CD4-positive, alpha-beta T cell (primary cell): ENCODE data around the gene SIRPB1. TPM values are rescaled to one million over a fixed set of nuclear protein-coding genes. Genes with fewer than 3 reads are reported as not detected.
"Not testable (repeated sequence)": the region's sequence is repeated elsewhere in the genome, so short reads cannot be mapped to it uniquely, and the experiment has no call there.

ENCODE experiments used
- ATAC-seq: fragments of 200-7000 bp; cut with Tn5 transposase; one replicate; pipeline ENCODE4 v1.10.0; 2022; ENCODE audit warnings: mild to moderate bottlenecking; ENCODE audit not compliant: poor library complexity
- CTCF ChIA-PET: fragments of 350-600 bp; sonication (Branson Sonifier 250); formaldehyde crosslinking; loops from one replicate; lab custom pipeline; 2021; ENCODE audit warnings: antibody characterized with exemption, inconsistent platforms; lab: Charles Lee
- POLR2A ChIA-PET: fragments of 350-600 bp; sonication (Branson Sonifier 250); formaldehyde crosslinking; loops from one replicate; lab custom pipeline; 2021; ENCODE audit warnings: antibody characterized with exemption, inconsistent platforms; lab: Charles Lee
- DNase-seq, 14 experiments: peaks; one replicate each; pipeline ENCODE4 v3.0.0-alpha.2; 2013 to 2020; ENCODE audit warnings: mixed read lengths in 2 of 14
- H3K27ac ChIP-seq, 2 donors: one replicate each; pipeline versions ENCODE4 v1.5.1 to v1.7.0; 2013; ENCODE audit warnings: low read length in 2 of 2, low read depth in 1 of 2, mild to moderate bottlenecking in 1 of 2
- H3K27me3 ChIP-seq, 2 experiments: 1 replicate in 1 of 2; 2 replicates in 1 of 2; pipeline versions ENCODE4 v1.6.1 to v1.7.0; 2013; ENCODE audit warnings: low read length in 2 of 2, control low read depth in 1 of 2, mild to moderate bottlenecking in 1 of 2, moderate library complexity in 1 of 2; ENCODE audit not compliant: insufficient read depth in 2 of 2, control insufficient read depth in 1 of 2
- H3K36me3 ChIP-seq: one replicate; pipeline ENCODE4 v1.6.1; 2013; ENCODE audit warnings: low read length, control low read depth; ENCODE audit not compliant: insufficient read depth
- H3K4me1 ChIP-seq: one replicate; pipeline ENCODE4 v1.6.1; 2013; ENCODE audit warnings: low read length, control low read depth; ENCODE audit not compliant: insufficient read depth
- H3K4me3 ChIP-seq: one replicate; pipeline ENCODE4 v1.5.1; 2013; ENCODE audit warnings: mild to moderate bottlenecking, low read length, moderate library complexity
- H3K9me3 ChIP-seq, 2 experiments: 1 replicate in 1 of 2; 2 replicates in 1 of 2; pipeline versions ENCODE4 v1.6.1 to v1.7.0; 2013; ENCODE audit warnings: low read length in 2 of 2, mild to moderate bottlenecking in 2 of 2, control low read depth in 1 of 2, moderate library complexity in 1 of 2; ENCODE audit not compliant: control insufficient read depth in 1 of 2, insufficient read depth in 1 of 2
- H3K27ac Mint-ChIP-seq: one replicate; pipeline ENCODE4 v1.8.0; 2020; ENCODE audit warnings: mixed read lengths
- H3K27me3 Mint-ChIP-seq: one replicate; pipeline ENCODE4 v1.8.0; 2021; ENCODE audit warnings: mixed read lengths
- H3K36me3 Mint-ChIP-seq: one replicate; pipeline ENCODE4 v1.8.0; 2021; ENCODE audit warnings: low read depth, mixed read lengths
- H3K4me1 Mint-ChIP-seq: one replicate; pipeline ENCODE4 v1.8.0; 2021; ENCODE audit warnings: low read depth, mixed read lengths
- H3K4me3 Mint-ChIP-seq: one replicate; pipeline ENCODE4 v1.8.0; 2020; ENCODE audit warnings: mild to moderate bottlenecking, mixed read lengths
- H3K9me3 Mint-ChIP-seq: one replicate; pipeline ENCODE4 v1.8.0; 2020; ENCODE audit warnings: mixed read lengths
- intact Hi-C, 2 experiments: fragments of 100-400 bp; cut with DNase I in 1 of 2; cut with micrococcal nuclease in 1 of 2; formaldehyde crosslinking; loops; one replicate each; pipeline versions ENCODE4 v1.15.1 to v1.9.0; 2023 to 2025; cut with DNase I, micrococcal nuclease
- total RNA-seq, 174 experiments: library from RNA in 2 of 174; stranded (reverse) in 2 of 174; gene quantifications; one replicate each; pipeline ENCODE4 v1.2.3 and lab custom pipeline; 2021 to 2026
- TF ChIP-seq, protein P1 (sequence below): fragments of 200-600 bp; IDR thresholded peaks from one replicate; pipeline ENCODE4 v1.8.0; 2022; ENCODE audit warnings: antibody characterized with exemption, mild to moderate bottlenecking

The SIRPB1 gene
- total RNA-seq, 2 experiments from 2014 or later: 7.8 to 8.6 TPM

DNA sequence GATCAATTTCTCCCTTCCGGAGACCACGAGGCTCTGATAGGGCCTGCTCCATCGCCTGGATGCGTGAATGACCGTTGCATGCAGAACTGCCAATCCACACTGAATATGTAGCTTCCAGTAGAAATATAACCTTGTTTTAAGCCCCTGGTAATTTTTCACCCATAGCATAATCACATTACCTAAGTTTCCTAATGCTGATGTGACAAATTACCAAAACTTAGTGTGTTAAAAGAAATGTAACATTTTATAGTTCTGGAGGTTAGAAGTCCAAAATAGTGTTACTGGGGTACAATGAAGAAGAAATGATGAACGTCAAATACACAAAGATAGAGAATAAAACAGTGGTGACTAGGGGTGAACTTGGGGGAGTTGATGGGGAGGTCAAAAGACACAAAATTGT lies 40.3 kb downstream of the SIRPB1 start:
- CTCF ChIA-PET: no interaction called here
- TF ChIP-seq, protein P1, sequence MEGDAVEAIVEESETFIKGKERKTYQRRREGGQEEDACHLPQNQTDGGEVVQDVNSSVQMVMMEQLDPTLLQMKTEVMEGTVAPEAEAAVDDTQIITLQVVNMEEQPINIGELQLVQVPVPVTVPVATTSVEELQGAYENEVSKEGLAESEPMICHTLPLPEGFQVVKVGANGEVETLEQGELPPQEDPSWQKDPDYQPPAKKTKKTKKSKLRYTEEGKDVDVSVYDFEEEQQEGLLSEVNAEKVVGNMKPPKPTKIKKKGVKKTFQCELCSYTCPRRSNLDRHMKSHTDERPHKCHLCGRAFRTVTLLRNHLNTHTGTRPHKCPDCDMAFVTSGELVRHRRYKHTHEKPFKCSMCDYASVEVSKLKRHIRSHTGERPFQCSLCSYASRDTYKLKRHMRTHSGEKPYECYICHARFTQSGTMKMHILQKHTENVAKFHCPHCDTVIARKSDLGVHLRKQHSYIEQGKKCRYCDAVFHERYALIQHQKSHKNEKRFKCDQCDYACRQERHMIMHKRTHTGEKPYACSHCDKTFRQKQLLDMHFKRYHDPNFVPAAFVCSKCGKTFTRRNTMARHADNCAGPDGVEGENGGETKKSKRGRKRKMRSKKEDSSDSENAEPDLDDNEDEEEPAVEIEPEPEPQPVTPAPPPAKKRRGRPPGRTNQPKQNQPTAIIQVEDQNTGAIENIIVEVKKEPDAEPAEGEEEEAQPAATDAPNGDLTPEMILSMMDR: no peak
- POLR2A ChIA-PET: no interaction called here
- Mint-ChIP-seq H3K9me3 (no peaks in the 10 kb centered on the region), H3K36me3 (peaks cover 8% of the 10 kb centered on the region), H3K4me3 (no peak overlapping the region), H3K27ac (no peak overlapping the region), H3K4me1 (no peaks in the 10 kb centered on the region), H3K27me3 (no peaks in the 10 kb centered on the region)
- Histone ChIP-seq H3K36me3 (no peaks in the 10 kb centered on the region), H3K4me1 (no peaks in the 10 kb centered on the region), H3K9me3 (no peaks in the 10 kb centered on the region), H3K27me3 (no peaks in the 10 kb centered on the region), H3K27ac (no peak overlapping the region), H3K4me3 (no peak overlapping the region)
- ATAC-seq: no peak
- no peak for DNase-seq
- intact Hi-C loops: no loop called here

DNA sequence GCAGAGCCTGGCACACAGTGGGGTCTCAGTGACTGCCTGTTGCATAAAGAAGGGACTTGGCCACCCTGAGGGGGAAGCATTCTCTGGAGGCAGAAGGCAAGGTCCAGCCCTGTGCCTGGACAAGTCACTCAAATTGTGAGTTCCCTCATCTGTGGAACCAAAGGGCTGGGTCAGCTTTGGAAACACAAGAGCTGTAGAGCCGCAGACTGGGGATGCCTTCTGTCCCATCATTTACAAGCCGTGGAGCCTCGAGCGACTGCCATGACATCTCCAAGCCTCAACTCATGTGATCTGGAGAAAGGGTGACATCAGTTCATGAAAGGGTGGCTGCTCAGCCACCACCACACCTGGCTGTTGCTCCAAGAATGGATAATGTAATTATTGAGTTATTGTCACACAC lies 41.9 kb downstream of the SIRPB1 start:
- Histone ChIP-seq H3K4me3 (no peak overlapping the region), H3K4me1 (no peaks in the 10 kb centered on the region), H3K36me3 (no peaks in the 10 kb centered on the region), H3K27me3 (no peaks in the 10 kb centered on the region), H3K27ac (no peak overlapping the region), H3K9me3 (no peaks in the 10 kb centered on the region)
- ChIA-PET POLR2A (no interaction called here), CTCF (no interaction called here)
- H3K4me3 Mint-ChIP-seq: no peak overlapping the region
- no peaks in the 10 kb centered on the region for H3K4me1 Mint-ChIP-seq
- ATAC-seq: no peak
- peaks cover 8% of the 10 kb centered on the region for H3K36me3 Mint-ChIP-seq
- TF ChIP-seq, protein P1: no peak
- no peak overlapping the region for H3K27ac Mint-ChIP-seq
- no peak for DNase-seq
- H3K27me3 Mint-ChIP-seq: no peaks in the 10 kb centered on the region
- intact Hi-C loops: no loop called here
- no peaks in the 10 kb centered on the region for H3K9me3 Mint-ChIP-seq

DNA sequence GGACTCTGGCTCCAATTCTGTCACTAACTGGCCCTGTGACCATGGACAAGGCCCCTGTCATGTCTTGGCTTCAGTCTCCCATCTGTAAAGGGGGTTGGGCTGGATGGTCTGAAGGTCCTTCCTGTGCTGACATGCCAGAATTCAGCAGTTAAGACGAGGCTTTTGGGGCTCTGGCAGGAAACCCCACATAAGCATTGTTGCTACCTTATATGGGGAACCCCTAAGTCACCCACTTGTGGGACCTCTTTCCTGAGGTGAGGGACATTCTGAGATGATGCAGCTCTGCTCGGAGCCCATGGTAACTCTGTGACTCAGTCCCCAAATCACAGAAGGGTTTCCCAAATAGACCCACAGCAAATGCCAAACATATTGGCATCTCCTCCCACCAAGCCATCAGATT lies 42.5 kb downstream of the SIRPB1 start:
- H3K27ac Mint-ChIP-seq, H3K36me3 ChIP-seq, H3K27me3 Mint-ChIP-seq, H3K9me3 ChIP-seq, H3K27me3 ChIP-seq, ATAC-seq, H3K36me3 Mint-ChIP-seq, H3K4me1 ChIP-seq, DNase-seq, H3K27ac ChIP-seq, CTCF ChIA-PET, H3K4me3 ChIP-seq, H3K9me3 Mint-ChIP-seq, POLR2A ChIA-PET, H3K4me1 Mint-ChIP-seq, intact Hi-C loops, H3K4me3 Mint-ChIP-seq: not testable (repeated sequence)

- ATAC-seq: no peak
- no peak overlapping the region for H3K4me3 Mint-ChIP-seq
- H3K36me3 ChIP-seq: no peaks in the 10 kb centered on the region
- H3K36me3 Mint-ChIP-seq: peaks cover 12% of the 10 kb centered on the region
- intact Hi-C loops: no loop called here
- ChIA-PET POLR2A (no interaction called here), CTCF (no interaction called here)
- H3K9me3 ChIP-seq: no peaks in the 10 kb centered on the region
- H3K27me3 Mint-ChIP-seq: no peaks in the 10 kb centered on the region
- H3K4me1 ChIP-seq: no peaks in the 10 kb centered on the region
- TF ChIP-seq, protein P1: no peak
- H3K27ac ChIP-seq: no peak overlapping the region
- H3K9me3 Mint-ChIP-seq: no peaks in the 10 kb centered on the region
- no peak overlapping the region for H3K4me3 ChIP-seq
- DNase-seq: no peak
- H3K4me1 Mint-ChIP-seq: no peaks in the 10 kb centered on the region
- no peaks in the 10 kb centered on the region for H3K27me3 ChIP-seq
- H3K27ac Mint-ChIP-seq: no peak overlapping the region
These were observed 43.2 kb downstream of the SIRPB1 start for GRCh38 chr20:1576641-1577040.

DNA sequence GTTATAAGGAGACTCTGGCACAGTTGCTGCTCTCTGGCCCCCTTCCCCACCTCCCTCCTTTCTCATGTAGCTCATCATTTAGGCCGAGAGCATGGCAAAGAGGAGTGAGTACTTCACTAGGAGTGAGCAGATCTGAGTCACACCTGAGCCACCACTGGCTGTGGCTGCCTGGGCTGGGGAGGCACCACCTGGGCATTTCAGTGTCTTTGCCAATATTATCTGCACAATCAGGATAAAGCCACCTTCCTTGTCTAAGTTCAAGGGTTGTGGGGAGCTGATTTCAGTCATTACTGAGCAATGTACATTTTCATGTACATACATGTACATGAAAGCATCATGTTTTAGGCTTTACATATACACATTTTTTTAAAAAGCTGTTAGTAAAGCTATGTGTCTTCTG lies 43.8 kb downstream of the SIRPB1 start:
- POLR2A ChIA-PET, H3K4me3 Mint-ChIP-seq, H3K4me1 Mint-ChIP-seq, H3K27me3 ChIP-seq, H3K4me3 ChIP-seq, H3K9me3 Mint-ChIP-seq, H3K9me3 ChIP-seq, ATAC-seq, CTCF ChIA-PET, intact Hi-C loops, H3K36me3 ChIP-seq, DNase-seq, H3K27me3 Mint-ChIP-seq, H3K4me1 ChIP-seq, H3K27ac ChIP-seq, H3K27ac Mint-ChIP-seq: not testable (repeated sequence)
- H3K36me3 Mint-ChIP-seq: peaks cover 19% of the 10 kb centered on the region
